GM19372 (cell line): ENCODE results near the gene IL15.
"Not testable (repeated sequence)": the region's sequence is repeated elsewhere in the genome, so short reads cannot be mapped to it uniquely, and the experiment has no call there.

ENCODE experiments used
- ATAC-seq: cut with Tn5 transposase; IDR thresholded peaks from one replicate; pipeline ENCODE4 v1.9.1; 2021; ENCODE audit warnings: mild to moderate bottlenecking, low read depth, moderate library complexity; ENCODE audit not compliant: unreplicated experiment

IL15 gene

GRCh38 chr4:141692081-141692480, 55.7 kb downstream of the IL15 start:
- no peak for ATAC-seq

- no peak for ATAC-seq
Measured at GRCh38 chr4:141697116-141697515, 60.7 kb downstream of the IL15 start.

GRCh38 chr4:141702472-141703182, 66.2 kb downstream of the IL15 start:
- ATAC-seq: no peak

- ATAC-seq: no peak
Measured at GRCh38 chr4:141703497-141703896, 67.1 kb downstream of the IL15 start.

- ATAC-seq: peak; percentile 60
Measured at GRCh38 chr4:141705048-141705746, 68.8 kb downstream of the IL15 start.

- ATAC-seq: peak; percentile 48
Measured at GRCh38 chr4:141705747-141706377, 69.5 kb downstream of the IL15 start.

- no peak for ATAC-seq
Measured at GRCh38 chr4:141706445-141706844, 70.1 kb downstream of the IL15 start.

GRCh38 chr4:141711211-141711610, 74.8 kb downstream of the IL15 start:
- no peak for ATAC-seq

GRCh38 chr4:141713185-141713584, 76.8 kb downstream of the IL15 start:
- no peak for ATAC-seq

- no peak for ATAC-seq
Measured at GRCh38 chr4:141713771-141714445, 77.5 kb downstream of the IL15 start.

GRCh38 chr4:141719585-141719984, 83.2 kb downstream of the IL15 start:
- no peak for ATAC-seq

GRCh38 chr4:141721174-141721573, 84.8 kb downstream of the IL15 start:
- ATAC-seq: no peak

- no peak for ATAC-seq
Measured at GRCh38 chr4:141724646-141725045, 88.3 kb downstream of the IL15 start.

- no peak for ATAC-seq
Measured at GRCh38 chr4:141727420-141727819, 91.0 kb downstream of the IL15 start.

- no peak for ATAC-seq
Measured at GRCh38 chr4:141730805-141731204, 94.4 kb downstream of the IL15 start.

GRCh38 chr4:141731481-141731880, 95.1 kb downstream of the IL15 start:
- no peak for ATAC-seq

- no peak for ATAC-seq
Measured at GRCh38 chr4:141739636-141740035, 103.3 kb downstream of the IL15 start.

- no peak for ATAC-seq
Measured at GRCh38 chr4:141746026-141746425, 109.6 kb downstream of the IL15 start.

- not testable (repeated sequence) for ATAC-seq
Measured at GRCh38 chr4:141751806-141752205, 115.4 kb downstream of the IL15 start.

GRCh38 chr4:141757287-141757686, 120.9 kb downstream of the IL15 start:
- no peak for ATAC-seq

GRCh38 chr4:141759796-141760425, 123.5 kb downstream of the IL15 start:
- no peak for ATAC-seq
